Measurements from ENCODE around the gene NDUFS7. TPM values are rescaled to one million over a fixed set of nuclear protein-coding genes. Genes with fewer than 3 reads are reported as not detected.

Gene NDUFS7
- total RNA-seq, 2 donors from 2014 or later = 147 to 202 TPM

DNA sequence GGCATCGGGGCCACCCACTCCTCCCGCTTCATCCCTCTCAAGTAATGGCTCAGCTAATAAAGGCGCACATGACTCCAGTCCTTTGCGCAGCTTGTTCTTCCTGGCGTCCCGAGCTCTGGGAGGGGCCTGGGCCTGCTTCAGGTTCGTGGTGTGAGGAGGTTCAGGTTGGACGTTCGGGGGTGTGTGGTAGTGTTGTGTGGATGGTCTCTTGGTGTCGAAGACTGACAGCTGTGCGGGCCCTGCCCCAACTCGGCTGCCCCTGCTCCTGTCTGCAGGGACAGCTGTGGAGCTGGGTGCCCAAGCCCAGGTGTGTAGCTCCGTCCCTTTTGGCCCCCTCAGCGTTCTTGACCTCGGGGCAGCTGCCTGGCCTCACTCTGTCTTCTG lies 56.7 kb downstream of the NDUFS7 start:
- Histone ChIP-seq H3K36me3 (peaks cover 4 to 13% of the 10 kb centered on the region in 2 donors), H3K27ac (no peak overlapping the region), H3K4me1 (replicated peaks) (peaks cover 16% of the 10 kb centered on the region), H3K4me3 (no peak overlapping the region), H3K9me3 (no peaks in the 10 kb centered on the region), H3K27me3 (replicated peaks; ENCODE audit: insufficient read depth) (no peaks in the 10 kb centered on the region)
- intact Hi-C loops (cut with DNase I) = no loop called here
- no peak for DNase-seq (ENCODE audit: low spot score)
- 78% methylated on average over 15 of the region's 15 CpGs for WGBS
- TF ChIP-seq POLR2A (IDR thresholded peaks at IDR 0.05) = no peak
- TF ChIP-seq, protein P1, sequence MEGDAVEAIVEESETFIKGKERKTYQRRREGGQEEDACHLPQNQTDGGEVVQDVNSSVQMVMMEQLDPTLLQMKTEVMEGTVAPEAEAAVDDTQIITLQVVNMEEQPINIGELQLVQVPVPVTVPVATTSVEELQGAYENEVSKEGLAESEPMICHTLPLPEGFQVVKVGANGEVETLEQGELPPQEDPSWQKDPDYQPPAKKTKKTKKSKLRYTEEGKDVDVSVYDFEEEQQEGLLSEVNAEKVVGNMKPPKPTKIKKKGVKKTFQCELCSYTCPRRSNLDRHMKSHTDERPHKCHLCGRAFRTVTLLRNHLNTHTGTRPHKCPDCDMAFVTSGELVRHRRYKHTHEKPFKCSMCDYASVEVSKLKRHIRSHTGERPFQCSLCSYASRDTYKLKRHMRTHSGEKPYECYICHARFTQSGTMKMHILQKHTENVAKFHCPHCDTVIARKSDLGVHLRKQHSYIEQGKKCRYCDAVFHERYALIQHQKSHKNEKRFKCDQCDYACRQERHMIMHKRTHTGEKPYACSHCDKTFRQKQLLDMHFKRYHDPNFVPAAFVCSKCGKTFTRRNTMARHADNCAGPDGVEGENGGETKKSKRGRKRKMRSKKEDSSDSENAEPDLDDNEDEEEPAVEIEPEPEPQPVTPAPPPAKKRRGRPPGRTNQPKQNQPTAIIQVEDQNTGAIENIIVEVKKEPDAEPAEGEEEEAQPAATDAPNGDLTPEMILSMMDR (IDR thresholded peaks at IDR 0.05) = no peak
- no peak for TF ChIP-seq POLR2AphosphoS5 (IDR thresholded peaks at IDR 0.05)

DNA sequence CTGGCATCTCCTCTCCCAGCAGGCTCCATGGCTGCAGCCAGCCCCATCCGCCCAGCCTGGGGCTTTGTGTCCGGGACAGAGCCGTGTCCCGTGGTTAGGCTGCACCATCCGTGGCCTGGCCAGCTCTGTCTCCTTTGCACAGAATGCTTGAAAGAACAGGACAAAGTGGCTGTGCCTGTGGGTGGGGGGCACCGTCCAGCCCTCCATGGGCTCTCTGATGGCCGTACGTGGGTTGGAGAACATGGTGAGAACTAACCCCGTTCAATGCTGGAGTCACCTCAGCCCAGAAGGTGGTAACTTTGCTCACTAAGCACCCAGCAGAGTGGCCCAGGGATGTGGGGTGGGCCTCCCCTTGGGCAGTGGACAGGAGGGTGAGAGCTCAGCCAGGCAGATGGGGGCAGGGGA lies 57.3 kb downstream of the NDUFS7 start:
- Histone ChIP-seq H3K27me3 (replicated peaks; ENCODE audit: insufficient read depth) (peaks cover 3% of the 10 kb centered on the region), H3K4me1 (replicated peaks) (peaks cover 19% of the 10 kb centered on the region), H3K9me3 (no peaks in the 10 kb centered on the region), H3K27ac (no peak overlapping the region), H3K4me3 (no peak overlapping the region), H3K36me3 (peaks cover 4 to 13% of the 10 kb centered on the region in 2 donors)
- TF ChIP-seq, protein P1 (IDR thresholded peaks at IDR 0.05) = no peak
- TF ChIP-seq POLR2A (IDR thresholded peaks at IDR 0.05) (no peak), POLR2AphosphoS5 (IDR thresholded peaks at IDR 0.05) (no peak)
- 93% methylated on average over 9 of the region's 9 CpGs for WGBS
- no peak for DNase-seq (ENCODE audit: low spot score)
- intact Hi-C loops (cut with DNase I) = no loop called here

DNA sequence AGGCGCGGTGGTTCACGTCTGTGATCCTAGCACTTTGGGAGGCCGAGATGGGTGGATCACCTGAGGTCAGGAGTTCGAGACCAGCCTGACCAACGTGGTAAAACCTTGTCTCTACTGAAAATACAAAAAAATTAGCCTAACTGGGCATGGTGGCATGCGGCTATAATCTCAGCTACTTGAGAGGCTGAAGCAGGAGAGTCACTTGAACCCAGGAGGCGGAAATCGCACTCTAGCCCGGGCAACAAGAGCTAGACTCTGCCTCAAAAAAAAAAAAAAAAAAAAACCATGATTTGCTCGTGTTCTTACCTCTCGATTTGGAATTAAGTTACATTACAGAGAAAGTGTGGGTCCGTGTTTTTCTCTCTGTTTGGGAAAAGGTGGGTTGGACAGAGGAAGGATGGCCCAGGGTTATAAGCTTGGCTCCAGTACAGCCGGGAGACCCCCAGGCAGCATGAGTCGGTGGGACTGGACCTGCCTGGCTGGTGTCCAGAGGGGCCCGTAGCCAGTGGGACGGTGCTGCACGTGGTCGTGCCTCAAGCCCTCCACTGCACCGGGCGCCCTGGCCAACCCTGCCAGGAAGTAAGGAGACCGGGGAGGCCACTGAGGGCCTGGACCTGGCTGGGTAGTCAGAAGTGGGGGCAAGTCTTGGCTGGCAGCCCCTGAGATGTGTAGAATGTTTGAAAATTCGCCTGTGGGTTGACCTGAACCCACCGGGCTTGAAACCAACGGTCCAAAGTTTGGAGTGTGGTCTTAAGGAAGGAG lies 58.2 kb downstream of the NDUFS7 start:
- no peak overlapping the region for H3K4me3 ChIP-seq
- H3K36me3 ChIP-seq = peaks cover 4 to 13% of the 10 kb centered on the region in 2 donors
- 80% methylated on average over 25 of the region's 25 CpGs for WGBS
- no peaks in the 10 kb centered on the region for H3K9me3 ChIP-seq
- DNase-seq (ENCODE audit: low spot score) = no peak
- no peak overlapping the region for H3K27ac ChIP-seq
- no peak for TF ChIP-seq POLR2AphosphoS5 (IDR thresholded peaks at IDR 0.05)
- TF ChIP-seq POLR2A (IDR thresholded peaks at IDR 0.05) = no peak
- TF ChIP-seq, protein P1 (IDR thresholded peaks at IDR 0.05) = no peak
- H3K4me1 ChIP-seq (replicated peaks) = peaks cover 19% of the 10 kb centered on the region
- intact Hi-C loops (cut with DNase I) = no loop called here
- H3K27me3 ChIP-seq (replicated peaks; ENCODE audit: insufficient read depth) = peaks cover 11% of the 10 kb centered on the region

Other genes with a start within 250 kb of the NDUFS7 start
- 10 to 100 TPM; 32.5 to 79.9 TPM for gene SBNO2, start 209.6 kb upstream of the NDUFS7 start, total RNA-seq
- 100 to 1,000 TPM in 1 of 2 donors, 10 to 100 TPM in 1; 75.1 to 157 TPM for gene STK11, start 178.1 kb upstream of the NDUFS7 start, total RNA-seq
- 1 to 10 TPM in 1 of 2 donors, under 1 TPM in 1; 0.68 to 4.4 TPM for gene CBARP, start 145.9 kb upstream of the NDUFS7 start, total RNA-seq
- 100 to 1,000 TPM; 109 to 151 TPM for gene ATP5F1D, start 142.2 kb upstream of the NDUFS7 start, total RNA-seq
- 10 to 100 TPM; 35.8 to 42.9 TPM for gene MIDN, start 135.3 kb upstream of the NDUFS7 start, total RNA-seq
- 100 to 1,000 TPM; 753 to 863 TPM for gene CIRBP, start 114.6 kb upstream of the NDUFS7 start, total RNA-seq
- 10 to 100 TPM; 95.1 to 98.7 TPM for gene FAM174C, start 108.4 kb upstream of the NDUFS7 start, total RNA-seq
- not detected for gene EFNA2, start 98.0 kb upstream of the NDUFS7 start, total RNA-seq
- 100 to 1,000 TPM; 100 to 183 TPM for gene GAMT, start 17.6 kb downstream of the NDUFS7 start, total RNA-seq
- gene DAZAP1, start 23.7 kb downstream of the NDUFS7 start, total RNA-seq = 10 to 100 TPM; 58.6 to 74.1 TPM
- 1,000 to 10,000 TPM; 3,102 to 5,853 TPM for gene RPS15, start 54.5 kb downstream of the NDUFS7 start, total RNA-seq
- gene APC2, start 66.2 kb downstream of the NDUFS7 start, total RNA-seq = 1 to 10 TPM in 1 of 2 donors, under 1 TPM in 1; 0.05 to 2.2 TPM
- 10 to 100 TPM; 54.0 to 93.0 TPM for gene C19orf25, start 95.3 kb downstream of the NDUFS7 start, total RNA-seq
- gene PCSK4, start 106.4 kb downstream of the NDUFS7 start, total RNA-seq = 10 to 100 TPM in 1 of 2 donors, 1 to 10 TPM in 1; 8.1 to 22.9 TPM
- gene REEP6, start 107.3 kb downstream of the NDUFS7 start, total RNA-seq = 100 to 1,000 TPM in 1 of 2 donors, 10 to 100 TPM in 1; 61.9 to 349 TPM
- gene ADAMTSL5, start 129.1 kb downstream of the NDUFS7 start, total RNA-seq = 10 to 100 TPM in 1 of 2 donors, under 1 TPM in 1; 0.82 to 14.5 TPM
- 10 to 100 TPM in 1 of 2 donors, not detected in 1; 28.8 TPM for gene PLK5, start 140.2 kb downstream of the NDUFS7 start, total RNA-seq
- 10 to 100 TPM; 60.6 to 87.0 TPM for gene MEX3D, start 184.4 kb downstream of the NDUFS7 start, total RNA-seq
- 100 to 1,000 TPM; 100 to 166 TPM for gene MBD3, start 209.0 kb downstream of the NDUFS7 start, total RNA-seq
- 100 to 1,000 TPM in 1 of 2 donors, 10 to 100 TPM in 1; 87.1 to 108 TPM for gene UQCR11, start 221.6 kb downstream of the NDUFS7 start, total RNA-seq

Measured in prostate gland (tissue), 2 donors.